Kidney capillary endothelial cell (primary cell): ENCODE measurements around the gene KSR2.
"Not testable (repeated sequence)": the region's sequence is repeated elsewhere in the genome, so short reads cannot be mapped to it uniquely, and the experiment has no call there.

ENCODE experiments used
- DNase-seq: peaks from one replicate; pipeline ENCODE4 v3.0.0-alpha.2; 2018; ENCODE audit warnings: low spot score

Gene KSR2

DNA sequence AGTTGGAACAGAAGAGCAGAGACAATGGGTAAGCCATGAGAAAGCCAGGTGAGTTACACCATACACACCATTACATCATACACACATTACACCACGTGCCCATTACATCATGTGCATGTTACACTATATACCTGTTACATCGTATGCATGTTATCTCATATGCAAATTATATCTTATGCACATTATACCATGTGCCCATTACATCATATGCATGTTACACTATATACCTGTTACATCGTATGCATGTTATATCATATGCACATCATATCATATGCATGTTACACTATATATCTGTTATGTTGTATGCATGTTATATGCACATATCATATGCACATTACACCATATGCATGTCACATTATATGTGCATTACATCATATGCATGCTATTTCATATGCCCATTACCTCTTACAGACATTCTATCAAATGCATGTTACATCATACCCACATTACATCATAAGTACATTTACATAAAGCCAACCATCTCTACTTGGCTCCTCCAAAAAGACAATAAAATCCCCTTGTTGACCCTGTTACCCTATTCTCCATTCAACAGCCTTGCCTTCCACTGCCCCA, 207.2 kb downstream of the KSR2 start:
- DNase-seq = no peak

DNA sequence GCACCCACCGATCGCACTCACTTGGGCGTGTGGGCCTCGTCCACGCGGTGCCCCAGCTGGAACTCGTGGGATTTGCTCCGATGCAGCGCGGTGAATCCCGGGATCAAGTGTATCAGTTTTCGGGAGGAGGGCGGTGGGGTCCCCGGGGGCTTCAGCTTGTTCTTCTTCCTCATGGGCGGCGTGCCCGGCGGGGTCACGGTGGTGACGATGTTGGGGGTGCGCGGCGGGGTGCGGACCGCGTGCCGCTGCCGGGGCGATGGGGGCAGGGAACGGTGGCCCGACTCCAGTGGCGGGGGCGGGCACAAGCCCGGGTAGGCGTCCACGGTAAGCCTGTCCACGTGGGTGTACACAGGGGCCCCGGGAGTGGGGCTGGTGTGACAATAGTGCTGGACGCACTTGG, 207.8 kb downstream of the KSR2 start:
- no peak for DNase-seq

GRCh38 chr12:117750657-117751056, 218.1 kb downstream of the KSR2 start:
- DNase-seq = no peak

DNA sequence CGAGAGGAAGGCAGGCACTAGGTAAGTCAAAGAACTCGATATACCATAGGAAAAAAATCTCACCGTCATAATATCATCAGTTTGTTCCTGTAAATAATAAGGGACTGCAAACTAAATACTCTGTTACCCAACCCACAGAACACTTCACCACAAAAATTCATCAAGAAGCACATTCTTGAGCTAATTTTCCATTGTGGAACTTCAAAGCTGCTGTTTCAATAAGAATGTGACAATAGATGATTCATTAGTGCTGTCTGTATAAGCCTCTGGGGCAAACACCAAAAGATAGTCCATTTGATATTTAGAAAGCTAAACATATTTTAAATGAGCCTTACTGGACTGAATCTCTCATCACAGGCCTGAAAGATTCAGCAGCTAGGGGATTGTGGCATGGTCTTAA, 219.4 kb downstream of the KSR2 start:
- no peak for DNase-seq

- not testable (repeated sequence) for DNase-seq
Observed at GRCh38 chr12:117746358-117746757, 222.4 kb downstream of the KSR2 start.

- DNase-seq = no peak
Observed at GRCh38 chr12:117744418-117744817, 224.4 kb downstream of the KSR2 start.

DNA sequence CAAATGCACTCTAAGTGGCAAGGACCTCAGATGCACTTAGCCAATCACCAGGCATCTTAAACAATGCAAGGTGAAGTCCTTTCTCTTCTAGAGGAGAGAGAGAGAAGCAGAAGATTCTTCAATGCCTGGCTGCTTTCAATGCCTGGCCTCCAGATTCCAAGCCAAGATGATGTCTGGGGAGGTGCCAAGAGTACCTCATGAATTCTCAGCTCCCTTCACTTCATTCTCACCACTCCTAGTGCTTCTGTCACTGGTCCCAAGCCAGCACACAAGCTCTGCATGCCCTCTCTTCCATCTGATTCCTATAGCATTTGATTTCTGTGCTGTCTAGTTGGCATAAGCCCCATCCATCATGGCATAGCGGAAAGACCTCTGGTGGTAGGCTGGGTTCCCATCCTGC, 225.0 kb downstream of the KSR2 start:
- no peak for DNase-seq

GRCh38 chr12:117742721-117743120, 226.1 kb downstream of the KSR2 start:
- no peak for DNase-seq

- no peak for DNase-seq
Observed at GRCh38 chr12:117738233-117738632, 230.6 kb downstream of the KSR2 start.

- no peak for DNase-seq
Observed at GRCh38 chr12:117733549-117733805, 235.3 kb downstream of the KSR2 start.

GRCh38 chr12:117732761-117733548, 235.8 kb downstream of the KSR2 start:
- DNase-seq = no peak

GRCh38 chr12:117731131-117731530, 237.7 kb downstream of the KSR2 start:
- DNase-seq = not testable (repeated sequence)

DNA sequence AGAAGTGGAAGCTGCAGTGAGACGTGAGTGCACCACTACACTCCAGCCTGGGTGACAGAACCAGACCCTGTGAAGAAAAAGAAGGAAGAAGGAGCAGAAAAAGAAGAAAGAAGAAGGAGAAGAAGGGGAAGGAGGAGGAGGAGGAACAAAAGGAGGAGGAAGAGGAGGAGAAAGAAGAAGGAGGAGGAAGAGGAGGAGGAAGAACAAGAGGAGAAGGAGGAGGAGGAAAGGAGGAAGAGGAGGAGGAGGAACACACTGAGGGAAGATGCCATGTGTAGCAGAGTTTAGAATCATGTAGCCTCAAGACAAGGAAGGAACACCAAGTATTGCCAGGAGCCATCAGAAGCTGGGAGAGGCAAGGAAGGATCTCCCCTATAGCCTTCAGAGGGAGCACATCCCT, 241.5 kb downstream of the KSR2 start:
- no peak for DNase-seq

DNA sequence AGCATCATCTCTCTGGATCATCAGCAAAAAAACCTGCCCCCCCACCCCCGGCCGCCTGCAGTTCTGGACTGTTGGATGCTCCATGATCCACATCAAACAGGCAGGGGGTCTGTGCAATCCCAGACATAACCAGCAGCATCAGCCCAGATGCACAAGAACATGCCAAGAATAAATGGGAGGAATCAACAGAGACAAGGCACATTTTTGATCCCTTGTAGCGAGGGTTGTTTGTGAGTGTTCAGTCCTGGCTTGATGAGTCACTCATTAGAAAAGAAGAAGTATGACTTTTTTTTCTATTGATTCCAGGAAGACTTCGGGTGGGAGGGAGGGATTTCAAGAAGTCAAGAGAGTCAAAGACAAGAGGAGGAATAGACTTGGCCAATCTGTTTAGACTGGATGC, 244.2 kb downstream of the KSR2 start:
- no peak for DNase-seq

GRCh38 chr12:117718559-117718958, 250.2 kb downstream of the KSR2 start:
- no peak for DNase-seq

DNA sequence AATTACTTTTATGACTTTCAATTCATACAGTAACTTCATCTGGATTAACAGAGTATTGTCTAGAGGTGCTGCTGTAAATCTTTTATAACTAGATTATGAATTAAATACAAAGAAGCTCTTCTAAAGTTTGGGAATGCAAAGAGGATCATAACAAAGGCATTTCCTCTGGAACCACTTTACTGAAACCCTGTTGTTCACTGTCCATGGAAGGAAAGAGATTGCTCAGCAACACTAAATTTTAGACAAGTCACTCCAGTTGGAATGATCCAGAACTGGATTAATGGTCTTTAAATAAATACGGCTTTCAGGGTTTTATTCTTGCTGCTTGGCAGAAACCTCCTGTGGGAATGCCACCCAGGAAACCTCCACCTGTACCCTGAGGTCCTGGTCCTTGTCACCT, 250.6 kb downstream of the KSR2 start:
- DNase-seq = no peak

GRCh38 chr12:117714203-117714602, 254.6 kb downstream of the KSR2 start:
- no peak for DNase-seq

- no peak for DNase-seq
Observed at GRCh38 chr12:117710121-117710520, 258.7 kb downstream of the KSR2 start.

DNA sequence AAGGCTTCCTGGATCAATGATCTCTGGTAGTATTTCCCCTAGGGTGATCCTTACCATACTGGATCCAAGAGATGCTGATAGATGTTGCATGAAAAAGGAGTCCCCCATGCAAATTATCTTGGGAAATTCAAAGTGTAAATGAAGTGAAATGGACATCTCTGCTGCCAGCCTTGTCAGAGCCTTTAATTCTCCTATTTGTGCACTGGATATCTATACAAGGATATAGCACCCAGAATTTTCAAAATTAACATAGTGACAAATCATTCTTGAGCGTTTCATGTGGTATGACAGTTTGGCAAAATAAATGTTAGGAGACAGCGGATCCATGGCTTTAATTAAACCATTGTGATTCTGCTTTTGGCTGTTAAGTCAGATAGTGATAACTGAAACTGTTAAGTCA, 260.9 kb downstream of the KSR2 start:
- no peak for DNase-seq

DNA sequence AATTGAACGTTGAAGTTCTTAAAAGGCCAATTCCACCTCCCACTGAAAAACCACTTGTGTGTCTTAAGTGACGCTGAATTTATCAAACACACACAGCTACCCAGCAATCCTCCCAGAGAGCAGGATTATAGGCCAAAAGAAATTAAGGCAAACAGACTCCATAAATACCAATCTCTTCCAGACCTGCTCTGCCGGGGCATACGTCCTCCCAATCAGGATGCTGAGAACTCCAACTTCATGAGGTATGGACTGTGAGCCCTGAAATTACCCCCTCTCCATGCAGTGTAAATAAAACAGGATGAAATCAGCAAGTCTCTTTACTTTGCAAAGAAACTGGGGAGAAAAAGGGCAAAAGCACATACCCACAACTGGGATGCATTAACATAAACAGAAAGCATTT, 265.2 kb downstream of the KSR2 start:
- DNase-seq = no peak

DNA sequence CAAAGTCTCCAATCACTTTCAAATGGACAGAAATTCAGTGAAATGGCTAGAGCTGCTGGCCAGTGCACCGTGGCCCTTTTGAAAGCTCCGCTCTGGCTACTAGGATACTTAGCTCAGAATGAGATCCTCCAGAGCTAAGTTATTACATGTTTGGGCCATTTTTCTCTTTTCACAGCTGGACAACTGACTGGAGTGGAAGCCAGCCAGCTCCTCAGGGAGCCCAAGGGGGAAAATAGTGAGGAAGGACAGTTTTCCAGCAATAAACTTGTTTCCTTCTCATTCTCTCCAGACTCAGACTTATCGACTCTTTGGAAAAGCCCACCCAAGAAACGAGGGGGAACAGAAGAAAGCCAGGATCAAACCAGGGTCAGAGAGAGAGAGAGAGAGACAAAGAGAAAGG, 266.0 kb downstream of the KSR2 start:
- DNase-seq = no peak

- DNase-seq = no peak
Observed at GRCh38 chr12:117699575-117699974, 269.2 kb downstream of the KSR2 start.

GRCh38 chr12:117699118-117699517, 269.7 kb downstream of the KSR2 start:
- no peak for DNase-seq

- DNase-seq = no peak
Observed at GRCh38 chr12:117695956-117696355, 272.8 kb downstream of the KSR2 start.
